ENCODE measurements around the gene CNMD.

The CNMD gene

DNA sequence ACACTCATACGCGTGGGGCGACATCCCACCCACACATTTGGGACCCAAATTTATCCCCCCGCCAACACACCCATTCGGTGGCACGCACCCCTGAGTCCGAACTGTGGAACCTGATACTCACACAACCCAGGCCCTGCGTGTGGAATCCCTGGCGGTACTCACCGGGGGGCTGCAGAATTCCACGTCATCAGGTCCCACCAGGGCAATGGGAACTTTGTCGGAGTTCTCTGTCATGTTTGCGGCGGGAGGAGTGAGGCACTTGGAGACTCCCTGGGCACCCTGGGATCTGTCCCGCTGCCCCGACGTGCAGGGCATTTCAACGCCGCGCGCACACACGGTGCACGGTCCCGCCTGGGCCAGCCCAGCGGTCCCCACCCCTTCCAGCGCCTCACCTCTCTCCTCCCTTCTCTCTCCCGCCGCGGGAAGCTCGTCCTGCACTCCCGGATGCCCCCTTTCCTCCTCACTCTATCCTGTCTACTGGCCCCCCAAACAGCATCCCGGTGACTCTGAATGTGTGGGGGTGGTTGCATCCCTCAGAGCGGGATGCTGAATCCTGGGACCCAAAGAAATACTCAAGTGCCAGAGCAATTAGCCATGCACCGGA lies at the start of gene CNMD:
CNMD (minus strand) TSS at position 353 of the 604 bp plus-strand sequence; CDS start at position 234, 119 bp downstream.
- in situ Hi-C loops (cut with MboI; ENCODE audit: low sequenced_read_pairs), result no loop called here

DNA sequence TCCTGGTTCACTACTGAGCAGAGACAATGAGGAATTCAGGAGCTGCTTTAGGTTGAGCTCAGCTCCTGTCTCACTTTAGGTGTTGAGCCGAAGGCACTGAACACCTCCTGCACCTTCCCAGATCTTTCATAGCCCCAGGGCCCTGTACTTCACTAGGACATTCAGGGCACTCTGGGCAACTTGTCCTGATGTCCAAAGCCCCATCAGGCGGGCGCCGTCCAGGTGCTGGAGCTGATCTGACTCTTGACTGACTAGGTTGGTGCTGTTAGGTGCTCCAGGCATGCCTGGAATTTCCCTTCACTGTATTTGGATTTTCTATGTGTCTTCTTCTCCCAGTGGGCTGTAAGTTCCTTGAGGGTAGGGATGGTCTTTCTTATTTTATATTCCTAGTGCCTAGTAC lies 48.4 kb upstream of the CNMD start:
- in situ Hi-C loops (cut with MboI; ENCODE audit: low sequenced_read_pairs), result no loop called here

DNA sequence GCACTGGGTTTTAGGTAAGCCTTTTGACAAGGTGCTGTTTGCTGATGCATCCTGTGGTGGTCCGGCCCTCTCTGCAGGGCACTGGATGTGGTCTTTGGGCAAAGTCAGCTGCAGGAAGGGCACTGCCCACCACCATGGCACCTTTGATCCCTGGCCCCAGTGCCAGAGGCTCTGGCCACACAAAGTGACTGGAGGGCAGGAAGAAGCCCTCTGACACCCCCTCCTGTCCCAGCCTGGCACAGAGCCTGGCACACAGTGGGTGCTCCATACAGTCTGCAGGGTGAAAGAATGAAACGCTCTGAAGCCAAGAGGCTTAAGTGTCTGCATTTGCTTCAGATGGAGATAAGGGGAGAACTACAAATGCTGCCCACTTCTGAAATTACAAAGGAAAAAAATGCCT lies 47.6 kb upstream of the CNMD start:
- in situ Hi-C loops (cut with MboI; ENCODE audit: low sequenced_read_pairs), result no loop called here

- in situ Hi-C loops (cut with MboI; ENCODE audit: low sequenced_read_pairs), result no loop called here
Measured at GRCh38 chr13:52786766-52787165, 47.1 kb upstream of the CNMD start.

GRCh38 chr13:52785739-52786138 lies 46.1 kb upstream of the CNMD start:
- in situ Hi-C loops (cut with MboI; ENCODE audit: low sequenced_read_pairs), result no loop called here

- in situ Hi-C loops (cut with MboI; ENCODE audit: low sequenced_read_pairs), result no loop called here
Measured at GRCh38 chr13:52784591-52785340, 45.1 kb upstream of the CNMD start.

DNA sequence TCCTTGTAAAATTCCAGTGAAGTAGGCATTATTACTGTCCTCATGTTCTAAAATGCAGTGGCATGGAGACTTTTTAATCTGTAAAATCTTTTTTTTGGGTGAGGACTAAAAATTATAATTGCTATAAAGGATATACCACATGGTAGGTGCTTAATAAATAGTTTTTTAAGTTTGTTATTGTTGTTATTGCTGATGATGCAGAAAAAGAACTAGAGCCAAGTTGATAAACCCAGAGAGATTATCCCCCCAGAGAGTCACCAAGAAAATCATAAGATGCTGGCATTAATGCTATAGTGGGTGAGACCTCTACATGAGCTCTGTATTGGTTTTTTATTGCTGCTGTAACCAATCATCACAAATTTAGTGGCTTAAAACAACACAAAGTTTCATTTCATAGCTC lies 44.3 kb upstream of the CNMD start:
- in situ Hi-C loops (cut with MboI; ENCODE audit: low sequenced_read_pairs), result no loop called here

DNA sequence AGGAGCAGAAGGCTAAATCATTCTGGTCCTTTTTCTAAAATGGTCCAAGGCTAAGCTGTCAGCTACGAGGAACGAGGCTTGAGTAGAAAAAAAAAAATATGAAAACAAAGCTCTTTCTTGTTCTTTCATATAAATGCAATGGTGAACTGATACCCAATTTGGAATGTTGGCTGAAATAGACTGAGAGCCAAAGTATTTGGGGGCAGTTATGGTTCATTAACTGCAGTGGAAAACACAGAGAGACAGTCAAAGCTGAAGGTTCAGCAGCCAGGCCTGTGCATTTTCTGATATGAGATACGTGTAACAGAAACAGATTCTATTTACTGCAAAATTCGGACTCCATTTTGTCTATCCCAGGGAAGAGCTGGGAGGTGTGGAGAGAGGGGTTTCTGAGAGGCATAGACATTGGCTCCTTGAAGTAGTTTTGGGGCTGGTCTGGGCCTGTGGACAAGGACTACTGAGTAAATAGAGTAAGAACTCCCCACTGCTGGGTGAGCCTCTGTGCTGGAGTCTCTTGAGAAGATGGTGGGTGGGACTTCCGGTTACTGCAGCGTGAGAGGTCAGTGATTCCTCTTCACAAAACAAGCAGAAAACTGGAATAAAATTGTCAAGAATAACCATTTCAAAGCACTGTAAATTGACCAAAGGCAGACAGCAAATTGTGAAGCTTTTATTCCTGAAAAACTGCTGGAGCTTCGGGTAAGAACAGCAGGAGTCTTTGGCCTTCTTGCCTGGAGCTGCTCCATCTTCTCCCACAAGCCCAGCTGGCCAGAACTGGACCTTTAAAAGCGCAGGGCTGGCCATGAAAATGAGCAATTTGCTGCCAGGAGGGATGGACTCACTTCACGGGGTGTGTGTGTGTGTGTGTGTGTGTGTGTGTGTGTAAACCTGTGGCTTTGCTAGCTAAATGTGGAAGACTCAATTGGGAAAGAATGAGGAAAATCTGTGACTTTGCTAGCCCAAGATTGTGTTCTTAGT lies 43.1 kb upstream of the CNMD start:
- in situ Hi-C loops (cut with MboI; ENCODE audit: low sequenced_read_pairs), result no loop called here

- in situ Hi-C loops (cut with MboI; ENCODE audit: low sequenced_read_pairs), result no loop called here
Measured at GRCh38 chr13:52780611-52781010, 41.0 kb upstream of the CNMD start.

- in situ Hi-C loops (cut with MboI; ENCODE audit: low sequenced_read_pairs), result no loop called here
Measured at GRCh38 chr13:52780092-52780491, 40.5 kb upstream of the CNMD start.

DNA sequence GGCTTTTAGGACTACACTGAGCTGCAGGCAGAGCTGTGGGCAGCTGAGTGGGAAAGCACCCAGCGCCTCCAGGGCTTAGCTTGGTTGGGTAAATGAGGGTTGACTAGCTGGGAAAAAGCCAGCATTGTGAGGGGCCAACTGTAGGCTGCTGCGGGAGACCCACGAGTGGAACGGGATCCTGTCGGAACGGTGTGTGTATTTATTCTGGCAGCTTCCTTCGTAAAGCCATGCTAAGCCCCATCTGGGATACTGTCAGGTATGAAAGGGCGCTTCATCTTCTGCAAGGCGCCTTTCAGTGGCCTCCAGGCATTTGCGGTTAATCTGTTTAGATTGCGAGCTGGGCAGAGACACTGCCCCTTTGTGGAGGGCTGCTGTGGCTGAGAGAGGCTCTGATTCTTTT lies 39.5 kb upstream of the CNMD start:
- in situ Hi-C loops (cut with MboI; ENCODE audit: low sequenced_read_pairs), result no loop called here

GRCh38 chr13:52776726-52777125 lies 37.1 kb upstream of the CNMD start:
- in situ Hi-C loops (cut with MboI; ENCODE audit: low sequenced_read_pairs), result no loop called here

GRCh38 chr13:52775511-52775910 lies 35.9 kb upstream of the CNMD start:
- in situ Hi-C loops (cut with MboI; ENCODE audit: low sequenced_read_pairs), result no loop called here

GRCh38 chr13:52767949-52768516 lies 28.4 kb upstream of the CNMD start:
- in situ Hi-C loops (cut with MboI; ENCODE audit: low sequenced_read_pairs), result no loop called here

GRCh38 chr13:52765611-52766390 lies 26.2 kb upstream of the CNMD start:
- in situ Hi-C loops (cut with MboI; ENCODE audit: low sequenced_read_pairs), result no loop called here

- in situ Hi-C loops (cut with MboI; ENCODE audit: low sequenced_read_pairs), result no loop called here
Measured at GRCh38 chr13:52760077-52760476, 20.5 kb upstream of the CNMD start.

GRCh38 chr13:52758114-52758513 lies 18.5 kb upstream of the CNMD start:
- in situ Hi-C loops (cut with MboI; ENCODE audit: low sequenced_read_pairs), result no loop called here

- in situ Hi-C loops (cut with MboI; ENCODE audit: low sequenced_read_pairs), result no loop called here
Measured at GRCh38 chr13:52751196-52751595, 11.6 kb upstream of the CNMD start.

- in situ Hi-C loops (cut with MboI; ENCODE audit: low sequenced_read_pairs), result no loop called here
Measured at GRCh38 chr13:52750713-52751112, 11.1 kb upstream of the CNMD start.

- in situ Hi-C loops (cut with MboI; ENCODE audit: low sequenced_read_pairs), result no loop called here
Measured at GRCh38 chr13:52749419-52749818, 9.8 kb upstream of the CNMD start.
